Right atrium auricular region (tissue), 2 donors: ENCODE data around the gene MRPS18A. TPM values are rescaled to one million over a fixed set of nuclear protein-coding genes. Genes with fewer than 3 reads are reported as not detected.
A peak's percentile ranks its signal among the peaks of the same experiment; 100 is the strongest.

ENCODE experiments used
- DNase-seq: peaks from one replicate; pipeline ENCODE4 v3.0.0-alpha.2; 2019; ENCODE audit warnings: low spot score
- H3K27ac ChIP-seq, 2 donors: fragments of 200-600 bp; sonication (generic); 1 replicate in 1 of 2; 2 replicates in 1 of 2; pipeline ENCODE4 v1.5.1; 2016 to 2019
- H3K27me3 ChIP-seq, 2 donors: fragments of 200-600 bp; sonication (generic); one replicate each; pipeline versions ENCODE4 v1.5.1 to v1.6.0; 2017 to 2019
- H3K36me3 ChIP-seq: fragments of 200-600 bp; sonication (generic); one replicate; pipeline ENCODE4 v1.5.1; 2016
- H3K4me1 ChIP-seq, 2 donors: fragments of 200-600 bp; sonication (generic); one replicate each; pipeline versions ENCODE4 v1.5.1 to v1.6.0; 2017 to 2019
- H3K4me3 ChIP-seq, 2 donors: fragments of 200-600 bp; sonication (generic); 1 replicate in 1 of 2; 2 replicates in 1 of 2; pipeline ENCODE4 v1.5.1; 2017 to 2019; ENCODE audit warnings: mild to moderate bottlenecking in 1 of 2, moderate library complexity in 1 of 2
- H3K9me3 ChIP-seq, 2 donors: fragments of 200-600 bp; sonication (generic); one replicate each; pipeline ENCODE4 v1.5.1; 2019
- CTCF ChIP-seq, 2 donors: fragments of 200-600 bp; sonication (generic); IDR thresholded peaks; one replicate each; pipeline ENCODE4 v1.5.1; 2019; ENCODE audit warnings: antibody characterized with exemption in 2 of 2
- total RNA-seq, 2 donors: library from RNA; depleted of rRNA; stranded (reverse); fragments of >200 nt; gene quantifications; one replicate each; pipeline ENCODE4 v1.1.0, GENCODE V29; 2016

MRPS18A gene
- 10 to 100 TPM; 40.4 to 42.7 TPM for total RNA-seq

DNA sequence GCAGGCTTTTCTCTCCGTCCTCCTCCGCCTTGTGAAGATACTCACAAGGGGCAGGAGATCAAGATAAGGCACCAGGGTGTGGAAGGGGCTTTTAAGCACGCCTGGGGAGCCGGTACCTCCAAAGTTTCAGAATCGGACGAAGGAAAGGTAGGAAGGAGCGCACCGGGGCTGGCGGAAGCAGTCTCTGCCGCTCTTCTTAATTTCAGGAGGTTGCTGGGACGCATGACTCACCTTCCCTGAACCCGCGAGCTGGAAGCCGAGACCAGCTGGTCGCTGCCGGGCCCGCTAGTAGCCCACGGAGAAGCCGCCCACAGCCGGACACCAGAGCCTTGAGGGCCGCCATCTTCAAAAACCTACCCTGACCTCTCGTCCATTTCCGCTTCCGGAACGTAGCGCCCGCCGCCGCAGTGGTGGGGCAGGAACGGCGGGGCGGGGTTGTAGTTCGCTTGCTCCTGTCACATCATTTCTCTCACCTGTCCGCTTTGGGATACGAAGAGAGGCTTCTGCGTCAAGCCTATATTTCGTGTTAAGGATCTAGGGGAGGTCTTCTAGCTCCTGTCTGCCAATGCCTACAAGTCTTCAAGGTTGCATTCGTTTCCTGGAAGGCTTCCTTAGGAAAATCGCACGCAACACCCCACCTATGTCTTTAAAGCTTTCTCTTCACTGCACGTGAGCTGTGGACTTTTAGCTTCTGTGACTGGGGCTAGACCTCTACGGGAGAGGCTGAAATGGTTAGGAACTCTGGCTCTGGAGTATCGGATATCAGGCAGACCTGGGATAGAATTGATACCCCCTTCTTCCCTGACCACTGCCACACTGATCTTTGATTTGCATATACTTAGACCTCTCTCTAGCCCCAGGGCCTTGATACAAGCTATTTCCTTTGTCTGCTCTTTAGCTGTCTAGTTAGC, at the start of gene MRPS18A:
Gene MRPS18A, minus strand, starts transcription at position 355 of the 911 bp plus-strand sequence. Its CDS starts 12 bp downstream, at position 343.
- no peak for TF ChIP-seq CTCF (IDR thresholded peaks at IDR 0.05)
- Histone ChIP-seq H3K36me3 (no peaks in the 10 kb centered on the region), H3K9me3 (no peaks in the 10 kb centered on the region), H3K4me1 (peaks cover 0 to 18% of the 10 kb centered on the region in 2 donors), H3K27me3 (no peaks in the 10 kb centered on the region), H3K4me3 (peak within 1 kb of the TSS; percentile 81 to 94), H3K27ac (peak within 1 kb of the TSS; percentile 67 to 83)
- DNase-seq, result peak; percentile 86

DNA sequence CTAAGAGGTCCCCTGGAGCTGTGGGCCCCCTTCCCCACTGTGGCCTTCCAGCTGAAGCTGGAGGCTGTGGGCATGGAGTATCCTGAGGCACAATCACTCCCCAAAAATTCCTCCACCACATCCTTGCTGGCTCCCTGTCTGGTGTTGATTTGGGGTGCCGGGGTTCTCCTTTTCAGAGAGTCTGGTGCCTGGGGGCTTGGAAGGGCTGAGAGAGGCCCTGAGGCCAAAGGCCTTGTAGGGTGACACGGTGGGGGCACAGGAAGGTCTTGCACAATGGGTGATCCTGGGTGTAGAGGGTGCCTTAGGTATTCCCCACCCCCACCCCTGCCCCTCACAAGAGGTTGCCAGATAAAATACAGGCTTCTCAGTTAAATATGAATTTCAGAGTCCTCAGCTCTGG, 49.3 kb upstream of the MRPS18A start:
- H3K9me3 ChIP-seq, result no peaks in the 10 kb centered on the region
- H3K4me3 ChIP-seq, result no peak overlapping the region
- H3K27me3 ChIP-seq, result no peaks in the 10 kb centered on the region
- H3K27ac ChIP-seq, result peak overlapping the region in 1 of 2 donors; percentile 45
- H3K4me1 ChIP-seq, result peaks cover 0 to 7% of the 10 kb centered on the region in 2 donors
- H3K36me3 ChIP-seq, result no peaks in the 10 kb centered on the region
- TF ChIP-seq CTCF (IDR thresholded peaks at IDR 0.05), result no peak
- DNase-seq, result no peak

DNA sequence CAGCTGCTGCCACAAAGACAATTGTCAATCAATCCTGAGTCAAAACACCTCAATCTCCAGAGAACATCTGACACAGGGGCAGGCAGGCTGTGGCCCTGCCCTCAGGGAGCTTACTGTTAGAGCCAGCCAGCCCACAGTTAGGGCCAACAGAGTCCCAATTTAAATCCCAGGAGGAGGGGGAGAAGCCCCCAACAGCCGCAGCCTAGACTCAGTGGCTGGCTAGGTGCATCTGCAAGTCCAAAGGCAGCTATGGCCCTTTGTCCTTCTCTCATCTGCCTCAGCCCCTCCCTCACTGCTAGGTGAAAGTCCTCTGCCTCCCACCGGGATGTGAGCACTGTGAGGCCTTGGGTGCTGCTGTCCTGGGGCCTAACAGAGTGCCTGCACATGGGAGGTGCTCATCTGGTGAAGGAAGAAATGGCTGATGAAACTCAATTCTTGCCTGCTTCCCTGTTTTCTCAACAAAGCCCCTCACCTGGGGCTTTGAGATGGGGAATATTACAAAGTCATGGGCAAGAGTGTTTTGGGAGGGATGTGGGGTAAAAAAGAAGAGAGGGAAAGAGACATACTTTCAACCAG, 48.7 kb upstream of the MRPS18A start:
- H3K4me1 ChIP-seq, result peaks cover 0 to 7% of the 10 kb centered on the region in 2 donors
- H3K9me3 ChIP-seq, result peaks cover 0 to 4% of the 10 kb centered on the region in 2 donors
- H3K36me3 ChIP-seq, result no peaks in the 10 kb centered on the region
- no peaks in the 10 kb centered on the region for H3K27me3 ChIP-seq
- H3K27ac ChIP-seq, result no peak overlapping the region
- no peak for TF ChIP-seq CTCF (IDR thresholded peaks at IDR 0.05)
- no peak overlapping the region for H3K4me3 ChIP-seq
- no peak for DNase-seq

- Histone ChIP-seq H3K4me1 (peaks cover 0 to 7% of the 10 kb centered on the region in 2 donors), H3K9me3 (peaks cover 0 to 10% of the 10 kb centered on the region in 2 donors), H3K36me3 (no peaks in the 10 kb centered on the region), H3K27me3 (no peaks in the 10 kb centered on the region), H3K4me3 (no peak overlapping the region), H3K27ac (no peak overlapping the region)
- DNase-seq, result no peak
- TF ChIP-seq CTCF (IDR thresholded peaks at IDR 0.05), result no peak
Measured at GRCh38 chr6:43735642-43736199, 48.1 kb upstream of the MRPS18A start.

DNA sequence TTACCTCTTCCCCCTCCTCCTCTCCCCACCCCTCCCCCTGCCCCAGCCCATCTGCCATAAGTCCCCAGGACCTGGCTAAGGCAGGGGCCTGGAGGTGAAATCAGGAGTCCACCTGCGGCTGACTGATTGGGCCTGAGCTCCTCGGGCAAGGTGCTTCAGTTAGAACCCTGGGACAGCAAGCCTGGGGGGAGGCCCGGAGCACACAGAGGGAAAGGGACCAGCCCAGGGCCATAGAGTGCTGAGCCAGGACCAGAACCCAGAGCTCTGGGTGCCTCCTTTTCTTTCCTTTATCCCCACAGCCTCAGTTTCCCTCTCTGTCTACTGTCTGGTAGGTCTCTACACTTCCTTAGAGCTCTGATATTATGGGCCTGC, 46.7 kb upstream of the MRPS18A start:
- no peak for TF ChIP-seq CTCF (IDR thresholded peaks at IDR 0.05)
- peaks cover 0 to 22% of the 10 kb centered on the region in 2 donors for H3K9me3 ChIP-seq
- H3K4me1 ChIP-seq, result peaks cover 0 to 7% of the 10 kb centered on the region in 2 donors
- no peaks in the 10 kb centered on the region for H3K36me3 ChIP-seq
- H3K4me3 ChIP-seq, result no peak overlapping the region
- no peak overlapping the region for H3K27ac ChIP-seq
- H3K27me3 ChIP-seq, result no peaks in the 10 kb centered on the region
- DNase-seq, result no peak
